Activated CD4-positive, alpha-beta T cell treated with anti-CD3 and anti-CD28 coated beads, Interleukin-2, amount 10 ng/mL, durations not matched to agents 24 days and 14 days (primary cell): ENCODE measurements around the gene CDC25A. TPM values are rescaled to one million over a fixed set of nuclear protein-coding genes. Genes with fewer than 3 reads are reported as not detected.

Experiments used
- DNase-seq: peaks from one replicate; pipeline ENCODE4 v3.0.0; 2022
- H3K27ac Mint-ChIP-seq: one replicate; pipeline ENCODE4 v1.8.0; 2022; ENCODE audit warnings: mild to moderate bottlenecking, mixed read lengths
- H3K27me3 Mint-ChIP-seq: one replicate; pipeline ENCODE4 v1.8.0; 2022; ENCODE audit warnings: mixed read lengths
- H3K36me3 Mint-ChIP-seq: one replicate; pipeline ENCODE4 v1.8.0; 2022; ENCODE audit warnings: low read depth, mild to moderate bottlenecking, mixed read lengths
- H3K4me1 Mint-ChIP-seq: one replicate; pipeline ENCODE4 v1.8.0; 2021; ENCODE audit warnings: mixed read lengths
- H3K4me3 Mint-ChIP-seq: one replicate; pipeline ENCODE4 v1.8.0; 2022; ENCODE audit warnings: mild to moderate bottlenecking, moderate library complexity, mixed read lengths
- H3K9me3 Mint-ChIP-seq: one replicate; pipeline ENCODE4 v1.8.0; 2021; ENCODE audit warnings: mixed read lengths
- intact Hi-C: fragments of 100-400 bp; cut with micrococcal nuclease; formaldehyde crosslinking; loops from one replicate; pipeline ENCODE4 v1.15.1; 2023
- total RNA-seq: library from RNA; stranded (reverse); gene quantifications from 2 replicates; pipeline ENCODE4 v1.2.3, GENCODE V29; 2022

The CDC25A gene
- total RNA-seq, 1 donor from 2014 or later = 60.2 TPM

DNA sequence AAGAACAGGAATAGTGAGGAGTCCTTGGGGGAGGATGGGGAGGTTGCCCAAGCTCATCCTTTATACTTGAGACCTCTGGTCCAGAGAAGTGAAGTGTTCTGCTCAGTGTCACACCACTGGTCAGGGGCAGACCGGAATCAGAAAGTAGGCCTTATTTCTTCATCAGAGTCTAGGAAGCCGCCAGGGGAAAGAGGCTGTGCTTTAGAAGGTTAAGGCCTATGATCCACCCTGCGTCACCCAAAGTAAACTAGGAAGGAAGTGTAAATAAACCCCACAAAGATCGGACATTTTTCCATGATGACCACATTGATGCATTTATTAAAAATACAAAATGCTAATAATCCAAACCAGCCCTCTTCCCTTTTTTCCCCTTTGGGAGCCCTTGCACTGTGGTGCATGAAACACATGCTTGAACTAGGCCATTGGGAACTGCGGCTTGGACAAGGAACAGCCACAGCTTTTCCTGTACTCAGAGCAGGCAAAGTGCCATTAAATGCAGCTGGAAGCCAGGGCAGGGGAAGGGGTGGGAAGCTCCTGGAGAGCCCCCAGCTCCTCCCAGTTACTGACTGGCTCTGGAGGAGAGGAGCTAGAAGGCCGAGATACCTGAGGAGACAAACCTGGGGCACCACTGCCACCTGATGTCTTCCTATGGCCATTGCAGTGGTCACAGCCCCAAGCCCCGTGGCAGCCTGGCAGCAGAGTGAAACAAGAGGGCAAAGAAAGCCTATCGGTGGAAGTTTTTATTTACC is 37.0 kb downstream of the CDC25A start:
- H3K4me3 Mint-ChIP-seq = no peak overlapping the region
- DNase-seq = peak; percentile 90
- H3K27me3 Mint-ChIP-seq = no peaks in the 10 kb centered on the region
- H3K9me3 Mint-ChIP-seq = no peaks in the 10 kb centered on the region
- H3K4me1 Mint-ChIP-seq = peaks cover 4% of the 10 kb centered on the region
- intact Hi-C loops = loop anchor here (1.0 to 10.0 kb wide), 5 partner anchors 62 to 626 kb away; no protein-coding TSS in a partner anchor
- H3K36me3 Mint-ChIP-seq = no peaks in the 10 kb centered on the region
- H3K27ac Mint-ChIP-seq = no peak overlapping the region

DNA sequence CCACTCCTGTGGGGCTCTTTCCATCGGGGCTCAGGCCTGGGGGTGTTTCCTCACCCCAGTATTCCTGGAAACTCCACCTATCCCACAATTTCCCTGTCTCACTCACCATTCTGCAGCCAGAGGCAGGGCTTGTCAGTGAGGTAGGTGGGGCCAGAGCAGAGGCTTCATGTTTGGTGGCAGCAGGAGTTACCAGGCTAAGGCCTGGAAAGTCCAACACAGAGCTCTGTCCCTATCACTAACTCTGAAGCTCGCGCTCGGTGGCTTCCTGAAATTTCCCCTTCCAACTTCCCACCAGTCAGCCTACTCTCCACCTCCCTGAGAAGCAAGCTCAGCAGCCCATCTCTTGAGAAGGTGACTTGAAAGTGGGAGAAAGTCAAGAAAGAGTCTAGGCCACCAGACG is 44.2 kb downstream of the CDC25A start:
- no peak overlapping the region for H3K27ac Mint-ChIP-seq
- intact Hi-C loops = no loop called here
- no peaks in the 10 kb centered on the region for H3K27me3 Mint-ChIP-seq
- no peaks in the 10 kb centered on the region for H3K36me3 Mint-ChIP-seq
- peaks cover 2% of the 10 kb centered on the region for H3K4me1 Mint-ChIP-seq
- no peak for DNase-seq
- H3K4me3 Mint-ChIP-seq = no peak overlapping the region
- no peaks in the 10 kb centered on the region for H3K9me3 Mint-ChIP-seq

DNA sequence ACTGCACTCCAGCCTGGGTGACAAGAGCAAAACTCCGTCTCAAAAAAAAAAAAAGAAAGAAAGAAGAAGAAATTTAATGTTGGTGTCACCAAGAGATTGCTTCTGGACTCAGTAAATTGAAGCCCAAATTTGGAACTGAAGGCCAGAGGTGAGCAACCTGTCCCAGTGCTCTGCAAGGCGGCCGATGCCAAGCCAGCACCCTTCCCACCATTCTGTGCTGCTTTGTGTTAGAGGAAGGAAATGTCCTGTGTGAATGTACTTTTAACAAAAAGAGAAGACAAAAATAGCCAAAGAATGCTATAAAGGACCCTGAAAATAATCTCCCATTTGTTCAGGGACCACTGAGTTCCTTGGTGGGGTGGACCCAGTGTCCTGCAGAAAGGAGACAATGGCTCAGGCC is 44.6 kb downstream of the CDC25A start:
- Mint-ChIP-seq H3K4me3 (no peak overlapping the region), H3K36me3 (no peaks in the 10 kb centered on the region), H3K4me1 (peaks cover 2% of the 10 kb centered on the region), H3K27me3 (no peaks in the 10 kb centered on the region), H3K27ac (no peak overlapping the region), H3K9me3 (no peaks in the 10 kb centered on the region)
- no peak for DNase-seq
- intact Hi-C loops = no loop called here

DNA sequence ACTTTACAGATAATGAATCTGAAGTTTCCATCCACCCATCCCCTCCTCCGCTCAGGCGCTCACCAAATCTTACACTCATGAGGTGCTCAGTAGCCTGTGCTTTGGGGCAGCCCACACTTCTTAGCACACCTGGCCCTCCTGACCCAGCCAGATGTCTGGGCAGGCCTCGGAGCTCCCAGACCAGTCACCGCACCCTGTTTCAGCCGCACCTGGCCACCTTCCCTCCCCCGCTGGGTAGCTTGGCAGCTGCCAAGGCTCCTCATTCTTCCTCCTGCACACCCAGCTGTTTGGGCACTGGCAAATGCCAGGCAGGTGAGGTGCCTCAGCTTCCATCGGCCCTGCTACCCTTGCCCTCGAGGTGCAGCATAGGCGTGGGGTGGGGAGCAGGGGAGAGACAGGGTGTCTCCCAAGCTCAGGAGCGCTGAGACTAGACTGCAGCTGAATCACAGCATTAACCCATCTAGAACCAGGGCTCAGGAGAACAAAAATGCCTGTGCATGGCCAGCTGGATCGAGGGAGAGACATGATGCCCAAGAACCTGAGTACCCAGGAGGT is 45.8 kb downstream of the CDC25A start:
- H3K27ac Mint-ChIP-seq = no peak overlapping the region
- H3K9me3 Mint-ChIP-seq = no peaks in the 10 kb centered on the region
- no peaks in the 10 kb centered on the region for H3K27me3 Mint-ChIP-seq
- intact Hi-C loops = no loop called here
- no peaks in the 10 kb centered on the region for H3K36me3 Mint-ChIP-seq
- DNase-seq = no peak
- H3K4me1 Mint-ChIP-seq = peaks cover 2% of the 10 kb centered on the region
- H3K4me3 Mint-ChIP-seq = no peak overlapping the region

DNA sequence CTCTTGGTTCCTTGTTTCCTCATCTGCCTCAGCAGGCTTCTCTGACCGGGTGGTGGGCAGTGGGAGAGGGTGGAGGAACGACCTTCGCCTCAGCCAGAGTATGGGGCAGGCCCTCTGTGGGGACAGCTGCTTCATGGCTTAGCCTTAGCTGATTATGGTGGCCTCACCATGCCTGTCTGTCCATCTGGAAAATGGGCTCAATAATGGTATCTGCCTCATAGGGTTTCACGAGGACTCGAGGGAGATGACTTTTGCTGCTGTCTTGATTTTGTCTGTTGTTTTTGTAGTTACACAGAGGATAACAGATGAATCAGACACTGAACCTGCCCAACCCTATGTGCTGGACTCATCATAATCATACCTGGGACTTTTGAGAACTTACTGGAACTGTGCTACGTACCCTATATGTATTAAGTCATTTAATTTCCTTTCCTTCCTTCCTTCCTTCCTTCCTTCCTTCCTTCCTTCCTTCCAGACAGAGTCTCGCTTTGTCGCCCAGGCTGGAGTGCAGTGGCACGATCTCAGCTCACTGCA is 46.5 kb downstream of the CDC25A start:
- Mint-ChIP-seq H3K4me1 (peaks cover 2% of the 10 kb centered on the region), H3K27me3 (no peaks in the 10 kb centered on the region), H3K36me3 (no peaks in the 10 kb centered on the region), H3K27ac (no peak overlapping the region), H3K4me3 (no peak overlapping the region), H3K9me3 (no peaks in the 10 kb centered on the region)
- intact Hi-C loops = no loop called here
- no peak for DNase-seq

- no peak for DNase-seq
- H3K4me1 Mint-ChIP-seq = peaks cover 2% of the 10 kb centered on the region
- H3K9me3 Mint-ChIP-seq = no peaks in the 10 kb centered on the region
- H3K4me3 Mint-ChIP-seq = no peak overlapping the region
- no peaks in the 10 kb centered on the region for H3K36me3 Mint-ChIP-seq
- no peak overlapping the region for H3K27ac Mint-ChIP-seq
- H3K27me3 Mint-ChIP-seq = no peaks in the 10 kb centered on the region
- intact Hi-C loops = no loop called here
Observed at GRCh38 chr3:48140936-48141603, 47.1 kb downstream of the CDC25A start.

- H3K4me1 Mint-ChIP-seq = peaks cover 2% of the 10 kb centered on the region
- H3K27me3 Mint-ChIP-seq = no peaks in the 10 kb centered on the region
- no peak overlapping the region for H3K27ac Mint-ChIP-seq
- intact Hi-C loops = no loop called here
- no peaks in the 10 kb centered on the region for H3K9me3 Mint-ChIP-seq
- H3K4me3 Mint-ChIP-seq = no peak overlapping the region
- no peaks in the 10 kb centered on the region for H3K36me3 Mint-ChIP-seq
- no peak for DNase-seq
Observed at GRCh38 chr3:48140336-48140757, 47.9 kb downstream of the CDC25A start.

GRCh38 chr3:48137425-48137999 is 50.7 kb downstream of the CDC25A start:
- Mint-ChIP-seq H3K36me3 (no peaks in the 10 kb centered on the region), H3K27me3 (no peaks in the 10 kb centered on the region), H3K9me3 (no peaks in the 10 kb centered on the region), H3K27ac (no peak overlapping the region), H3K4me1 (peaks cover 2% of the 10 kb centered on the region), H3K4me3 (no peak overlapping the region)
- DNase-seq = no peak
- intact Hi-C loops = no loop called here

- Mint-ChIP-seq H3K9me3 (no peaks in the 10 kb centered on the region), H3K36me3 (no peaks in the 10 kb centered on the region), H3K4me1 (peaks cover 2% of the 10 kb centered on the region), H3K27ac (no peak overlapping the region), H3K4me3 (no peak overlapping the region), H3K27me3 (no peaks in the 10 kb centered on the region)
- DNase-seq = no peak
- intact Hi-C loops = no loop called here
Observed at GRCh38 chr3:48135552-48136495, 52.4 kb downstream of the CDC25A start.

DNA sequence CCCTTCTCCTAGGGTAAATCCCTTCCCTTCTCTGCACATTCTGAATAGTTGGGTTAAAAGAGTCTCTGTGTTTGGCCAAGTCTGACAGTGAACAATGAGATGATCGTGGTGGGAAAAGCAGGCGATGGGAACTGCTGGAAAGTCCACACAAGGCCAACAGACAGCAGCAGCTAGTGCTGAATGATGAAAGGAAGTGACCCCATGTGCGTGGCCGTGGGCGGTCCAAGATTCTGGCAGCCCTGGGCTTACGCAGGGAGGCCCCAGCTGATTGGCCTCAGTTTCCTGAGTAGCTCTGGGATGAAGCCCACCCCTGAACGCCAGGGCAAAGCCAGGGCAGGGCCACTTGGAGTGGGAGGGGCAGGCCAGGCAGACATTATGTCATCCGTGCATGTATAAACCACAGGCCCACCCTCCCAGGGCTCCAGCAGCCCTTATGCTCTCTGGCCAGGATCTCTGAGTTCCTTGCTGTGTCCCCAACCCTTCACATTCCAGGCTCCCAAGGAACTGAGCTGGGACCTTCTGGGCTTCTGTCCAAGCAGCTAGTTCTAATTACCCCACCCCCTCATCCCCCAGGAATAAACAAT is 57.8 kb downstream of the CDC25A start:
- intact Hi-C loops = no loop called here
- H3K9me3 Mint-ChIP-seq = no peaks in the 10 kb centered on the region
- peaks cover under 1% of the 10 kb centered on the region for H3K4me1 Mint-ChIP-seq
- no peaks in the 10 kb centered on the region for H3K36me3 Mint-ChIP-seq
- no peak overlapping the region for H3K27ac Mint-ChIP-seq
- H3K4me3 Mint-ChIP-seq = no peak overlapping the region
- H3K27me3 Mint-ChIP-seq = no peaks in the 10 kb centered on the region
- no peak for DNase-seq

GRCh38 chr3:48129921-48130320 is 58.3 kb downstream of the CDC25A start:
- DNase-seq = no peak
- Mint-ChIP-seq H3K9me3 (no peaks in the 10 kb centered on the region), H3K4me3 (no peak overlapping the region), H3K4me1 (peaks cover 3% of the 10 kb centered on the region), H3K27ac (no peak overlapping the region), H3K36me3 (no peaks in the 10 kb centered on the region), H3K27me3 (no peaks in the 10 kb centered on the region)
- intact Hi-C loops = no loop called here

GRCh38 chr3:48128774-48129173 is 59.4 kb downstream of the CDC25A start:
- H3K27ac Mint-ChIP-seq = no peak overlapping the region
- H3K36me3 Mint-ChIP-seq = no peaks in the 10 kb centered on the region
- H3K9me3 Mint-ChIP-seq = no peaks in the 10 kb centered on the region
- H3K27me3 Mint-ChIP-seq = no peaks in the 10 kb centered on the region
- H3K4me1 Mint-ChIP-seq = peaks cover 3% of the 10 kb centered on the region
- DNase-seq = no peak
- H3K4me3 Mint-ChIP-seq = no peak overlapping the region
- intact Hi-C loops = no loop called here
